SK-N-SH (cell line): ENCODE results near the gene NEK6. TPM values are rescaled to one million over a fixed set of nuclear protein-coding genes. Genes with fewer than 3 reads are reported as not detected.
A peak's percentile ranks its signal among the peaks of the same experiment; 100 is the strongest.

ENCODE experiments used
- CTCF ChIA-PET: fragments of 300-600, 350-600 bp; formaldehyde crosslinking; extraction: SDS; loops from one replicate; lab custom pipeline; 2021; lab: Yijun Ruan, JAX
- POLR2A ChIA-PET: fragments of 350-600 bp; sonication (Branson Sonifier 250); formaldehyde crosslinking; extraction: SDS; loops from one replicate; lab custom pipeline; 2020; ENCODE audit warnings: antibody characterized with exemption, inconsistent platforms; lab: Yijun Ruan, JAX
- DNase-seq: peaks from one replicate; pipeline ENCODE4 v3.0.0; 2012
- H2AFZ ChIP-seq: fragments of 200-600 bp; sonication (generic); 2 replicates; pipeline ENCODE4 v1.8.1; 2016; ENCODE audit warnings: antibody characterized with exemption, mild to moderate bottlenecking, low read depth
- H3F3A ChIP-seq: fragments of 200-600 bp; sonication (generic); replicated peaks from 2 replicates; pipeline ENCODE3; 2016; ENCODE audit warnings: antibody characterized with exemption, mild to moderate bottlenecking; ENCODE audit not compliant: insufficient read depth
- H3K27ac ChIP-seq, 2 experiments: fragments of 200-500 bp in 1 of 2; fragments of 200-600 bp in 1 of 2; sonication (Bioruptor generic) in 1 of 2; sonication (generic), shearing (Covaris generic) in 1 of 2; 2 replicates each; pipeline versions ENCODE4 v1.5.1 to v1.6.1; 2014 to 2016; ENCODE audit warnings: low read depth in 2 of 2, inconsistent platforms in 1 of 2, low read length in 1 of 2, mild to moderate bottlenecking in 1 of 2, mixed read lengths in 1 of 2
- H3K27me3 ChIP-seq: fragments of 200-600 bp; sonication (generic), shearing (Covaris generic); 2 replicates; pipeline ENCODE4 v1.6.1; 2016; ENCODE audit warnings: mixed run types; ENCODE audit not compliant: insufficient read depth
- H3K36me3 ChIP-seq, 2 experiments: fragments of 200-500 bp in 1 of 2; fragments of 200-600 bp in 1 of 2; sonication (Bioruptor generic) in 1 of 2; sonication (generic) in 1 of 2; replicated peaks in 1 of 2; 2 replicates each; pipeline versions ENCODE3 to v1.5.1; 2014 to 2016; ENCODE audit warnings: low read length in 1 of 2, mild to moderate bottlenecking in 1 of 2; ENCODE audit not compliant: insufficient read depth in 2 of 2, control insufficient read depth in 1 of 2
- H3K4me1 ChIP-seq, 2 experiments: fragments of 200-500 bp in 1 of 2; fragments of 200-600 bp in 1 of 2; sonication (Bioruptor generic) in 1 of 2; sonication (generic), shearing (Covaris generic) in 1 of 2; 2 replicates each; pipeline versions ENCODE4 v1.5.1 to v1.6.1; 2014 to 2016; ENCODE audit warnings: low read depth in 1 of 2, low read length in 1 of 2, mixed run types in 1 of 2; ENCODE audit not compliant: insufficient read depth in 2 of 2, control insufficient read depth in 1 of 2
- H3K4me2 ChIP-seq: fragments of 200-600 bp; sonication (generic), shearing (Covaris generic); 2 replicates; pipeline ENCODE4 v1.6.1; 2017; ENCODE audit warnings: mixed run types
- H3K4me3 ChIP-seq, 2 experiments: fragments of 200-500 bp in 1 of 2; fragments of 200-600 bp in 1 of 2; sonication (Bioruptor generic) in 1 of 2; sonication (generic), shearing (Covaris generic) in 1 of 2; 2 replicates each; pipeline versions ENCODE4 v1.5.1 to v1.8.1; 2014 to 2016; ENCODE audit warnings: low read depth in 2 of 2, inconsistent platforms in 1 of 2, low read length in 1 of 2, mild to moderate bottlenecking in 1 of 2, mixed read lengths in 1 of 2, moderate library complexity in 1 of 2
- H3K79me2 ChIP-seq: fragments of 200-600 bp; sonication (generic); 2 replicates; pipeline ENCODE4 v1.8.1; 2017; ENCODE audit warnings: mild to moderate bottlenecking; ENCODE audit not compliant: insufficient read depth
- H3K9ac ChIP-seq: fragments of 200-600 bp; sonication (generic); 2 replicates; pipeline ENCODE4 v1.6.1; 2017; ENCODE audit warnings: mixed run types
- H3K9me2 ChIP-seq: fragments of 200-600 bp; sonication (generic); 2 replicates; pipeline ENCODE4 v1.6.1; 2017; ENCODE audit warnings: mixed run types
- H3K9me3 ChIP-seq: fragments of 200-600 bp; sonication (generic); 2 replicates; pipeline ENCODE4 v1.6.1; 2017; ENCODE audit warnings: mixed run types, mild to moderate bottlenecking, moderate library complexity
- H4K20me1 ChIP-seq: fragments of 200-600 bp; sonication (generic); 2 replicates; pipeline ENCODE4 v1.6.1; 2017; ENCODE audit warnings: mild to moderate bottlenecking, mixed run types; ENCODE audit not compliant: insufficient read depth
- CHD2 ChIP-seq: fragments of 150-350 bp; IDR thresholded peaks from 2 replicates; pipeline ENCODE4 v1.6.1; 2018; ENCODE audit warnings: low read length; ENCODE audit not compliant: partially characterized antibody
- CTCF ChIP-seq: fragments of 200-600 bp; sonication (generic); IDR thresholded peaks from 2 replicates; pipeline ENCODE4 v1.6.1; 2017; ENCODE audit warnings: antibody characterized with exemption, mild to moderate bottlenecking, moderate library complexity
- FOXM1 ChIP-seq: IDR thresholded peaks from 2 replicates; pipeline ENCODE4 v1.4.0; 2012; ENCODE audit warnings: low read depth, mild to moderate bottlenecking
- GABPA ChIP-seq: IDR thresholded peaks from 2 replicates; pipeline ENCODE4 v1.4.0; 2012; ENCODE audit warnings: low read depth, mild to moderate bottlenecking
- MEF2A ChIP-seq: IDR thresholded peaks from 2 replicates; pipeline ENCODE4 v1.4.0; 2012; ENCODE audit warnings: low read depth, borderline replicate concordance
- RAD21 ChIP-seq: IDR thresholded peaks from 2 replicates; pipeline ENCODE4 v1.6.1; 2012; ENCODE audit warnings: mild to moderate bottlenecking, low read length
- RCOR1 ChIP-seq: fragments of 150-350 bp; IDR thresholded peaks from 2 replicates; pipeline ENCODE4 v1.6.1; 2017; ENCODE audit warnings: antibody characterized with exemption, low read length
- RFX5 ChIP-seq: IDR thresholded peaks from 2 replicates; pipeline ENCODE4 v1.6.1; 2012; ENCODE audit warnings: mild to moderate bottlenecking, improper control_type of control experiment, low read length
- RXRA ChIP-seq: IDR thresholded peaks from 2 replicates; pipeline ENCODE4 v1.4.0; 2012; ENCODE audit warnings: low read depth, mild to moderate bottlenecking, borderline replicate concordance
- SMC3 ChIP-seq: IDR thresholded peaks from 2 replicates; pipeline ENCODE4 v1.6.1; 2012; ENCODE audit warnings: low read depth, low read length, improper control_type of control experiment
- TAF1 ChIP-seq: IDR thresholded peaks from 2 replicates; pipeline ENCODE4 v1.6.1; 2012; ENCODE audit warnings: low read depth, mild to moderate bottlenecking, low read length, moderate library complexity, borderline replicate concordance
- TCF12 ChIP-seq: IDR thresholded peaks from 2 replicates; pipeline ENCODE4 v1.4.0; 2012
- USF1 ChIP-seq: IDR thresholded peaks from 2 replicates; pipeline ENCODE4 v1.4.0; 2012; ENCODE audit warnings: low read depth, borderline replicate concordance
- YY1 ChIP-seq: IDR thresholded peaks from 2 replicates; pipeline ENCODE4 v1.4.0; 2012; ENCODE audit warnings: low read depth, mild to moderate bottlenecking
- WGBS: methylation state at CpG from one replicate; pipeline ENCODE4 v1.1.6; 2017; ENCODE audit warnings: low lambda C conversion rate; 5-methylcytosine and 5-hydroxymethylcytosine counted together
- polyA plus RNA-seq, 3 experiments: library from polyadenylated mRNA; depleted of rRNA; stranded (reverse); fragments of >200 nt; gene quantifications; 2 replicates each; pipeline ENCODE4 v1.2.3, GENCODE V29; 2012
- TF ChIP-seq, protein P1 (sequence below): IDR thresholded peaks from 2 replicates; pipeline ENCODE4; 2012
- TF ChIP-seq, protein P2 (sequence below): IDR thresholded peaks from 2 replicates; pipeline ENCODE4 v1.6.1; 2012; ENCODE audit warnings: mild to moderate bottlenecking, low read depth, low read length, moderate library complexity

The NEK6 gene
- polyA plus RNA-seq, 1 of the 3 experiments (the other 2 are of a cell fraction), result 89.8 TPM

DNA sequence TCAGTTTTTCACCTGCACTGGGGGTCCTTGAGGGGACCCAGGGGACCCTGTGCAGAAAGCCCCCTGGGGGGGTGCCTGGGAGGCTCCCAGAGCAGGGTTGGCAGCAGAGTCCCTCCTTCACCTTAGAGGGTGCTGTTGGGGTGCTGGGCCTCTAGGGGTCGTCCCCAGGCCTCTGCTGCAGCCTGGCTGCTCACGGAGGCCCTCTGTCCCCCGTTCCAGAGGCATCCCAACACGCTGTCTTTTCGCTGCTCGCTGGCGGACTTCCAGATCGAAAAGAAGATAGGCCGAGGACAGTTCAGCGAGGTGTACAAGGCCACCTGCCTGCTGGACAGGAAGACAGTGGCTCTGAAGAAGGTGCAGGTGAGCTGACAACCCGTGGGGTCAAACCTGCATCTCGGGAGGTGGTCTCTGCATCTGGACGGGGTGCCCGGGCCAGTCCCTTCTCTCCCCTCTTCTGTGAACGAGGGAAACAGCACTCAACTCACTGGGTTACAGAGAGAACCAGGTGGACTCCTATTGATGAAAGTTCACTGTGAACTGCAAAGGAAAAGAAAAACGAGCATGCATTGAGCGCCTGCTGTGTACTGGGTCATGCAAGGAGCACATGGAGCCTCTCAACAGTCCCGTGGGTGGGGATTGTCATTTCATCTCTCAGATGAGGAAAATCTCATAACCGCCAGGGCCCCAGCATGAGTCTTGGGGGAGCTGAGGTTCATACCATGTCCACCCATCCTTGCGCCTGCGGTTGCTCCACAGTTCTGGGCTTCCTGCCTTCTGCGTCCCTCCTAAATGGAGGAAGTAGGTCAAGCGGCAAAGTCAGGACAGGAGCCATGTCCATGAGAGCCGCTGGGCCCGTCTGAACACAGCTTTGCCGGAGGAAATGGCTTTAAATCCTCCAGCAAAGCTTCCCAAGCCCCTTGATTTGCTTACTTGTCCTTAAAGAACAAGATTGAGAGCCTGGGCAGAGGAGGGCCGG, 54.8 kb downstream of the NEK6 start:
- Histone ChIP-seq H3K9me2 (no peaks in the 10 kb centered on the region), H3K27ac (no peak overlapping the region), H3F3A (no peaks in the 10 kb centered on the region), H4K20me1 (no peaks in the 10 kb centered on the region), H3K36me3 (peaks cover 12 to 24% of the 10 kb centered on the region in 2 experiments), H3K4me1 (peaks cover 0 to 6% of the 10 kb centered on the region in 2 experiments; a peak in 1 of 4 replicates), H3K4me3 (no peak overlapping the region), H2AFZ (no peak overlapping the region), H3K9ac (no peak overlapping the region), H3K9me3 (no peaks in the 10 kb centered on the region), H3K27me3 (no peaks in the 10 kb centered on the region)
- ChIA-PET POLR2A (no interaction called here), CTCF (interaction anchor here (0.6 to 3.4 kb wide), 4 partner anchors 7 to 82 kb away, joined by 3 to 13 read pairs (median 4); no protein-coding TSS in a partner anchor)
- TF ChIP-seq YY1, result no peak
- TF ChIP-seq CTCF, result peak; percentile 8; the same call in 1 of the 2 replicates
- TF ChIP-seq TAF1, result no peak
- no peak for TF ChIP-seq RAD21
- TF ChIP-seq TCF12, result no peak
- no peak for TF ChIP-seq CHD2
- TF ChIP-seq, protein P1, sequence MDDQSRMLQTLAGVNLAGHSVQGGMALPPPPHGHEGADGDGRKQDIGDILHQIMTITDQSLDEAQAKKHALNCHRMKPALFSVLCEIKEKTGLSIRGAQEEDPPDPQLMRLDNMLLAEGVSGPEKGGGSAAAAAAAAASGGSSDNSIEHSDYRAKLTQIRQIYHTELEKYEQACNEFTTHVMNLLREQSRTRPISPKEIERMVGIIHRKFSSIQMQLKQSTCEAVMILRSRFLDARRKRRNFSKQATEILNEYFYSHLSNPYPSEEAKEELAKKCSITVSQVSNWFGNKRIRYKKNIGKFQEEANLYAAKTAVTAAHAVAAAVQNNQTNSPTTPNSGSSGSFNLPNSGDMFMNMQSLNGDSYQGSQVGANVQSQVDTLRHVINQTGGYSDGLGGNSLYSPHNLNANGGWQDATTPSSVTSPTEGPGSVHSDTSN, result no peak
- no peak for TF ChIP-seq GABPA
- TF ChIP-seq, all 33 proteins: peak for 1
- DNase-seq, result peak; percentile 49
- 97% methylated on average over 26 of the region's 27 CpGs for WGBS
- Histone ChIP-seq H3K4me2 (no peak overlapping the region), H3K79me2 (peaks cover 54% of the 10 kb centered on the region)

DNA sequence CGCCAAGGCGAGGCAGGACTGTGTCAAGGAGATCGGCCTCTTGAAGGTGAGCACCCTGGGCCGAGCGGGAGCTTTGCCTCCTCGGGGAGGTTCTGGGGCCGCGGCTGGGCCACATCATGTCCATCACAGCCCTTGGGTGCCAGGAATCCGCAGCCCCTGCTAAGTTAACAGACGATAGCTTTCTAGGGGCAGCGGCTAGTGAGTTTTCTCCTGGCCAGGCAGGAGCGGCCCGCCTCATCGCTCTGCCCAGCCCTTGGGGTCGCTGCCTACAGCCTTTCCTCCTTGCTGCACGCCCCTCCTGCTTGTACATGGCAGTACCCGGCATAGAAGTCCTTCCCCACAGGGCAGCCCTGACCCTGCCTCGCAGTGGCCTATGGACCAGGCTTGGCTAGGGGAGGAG, 56.2 kb downstream of the NEK6 start:
- POLR2A ChIA-PET, result interaction anchor here (0.6 kb wide), 1 partner anchor 177 kb away, joined by 3 read pairs; no protein-coding TSS in a partner anchor
- CTCF ChIA-PET, result interaction anchor here (1.3 to 1.6 kb wide), 2 partner anchors 11 to 187 kb away, joined by 3 to 4 read pairs; no protein-coding TSS in a partner anchor
- H3K4me3 ChIP-seq, result no peak overlapping the region
- H3K4me1 ChIP-seq, result peaks cover 0 to 6% of the 10 kb centered on the region in 2 experiments; a peak in 1 of 4 replicates
- peaks cover under 1% of the 10 kb centered on the region for H3F3A ChIP-seq
- H3K27me3 ChIP-seq, result no peaks in the 10 kb centered on the region
- H3K9me2 ChIP-seq, result no peaks in the 10 kb centered on the region
- WGBS, result 86% methylated on average over 1 of the region's 18 CpGs
- DNase-seq, result no peak
- peaks cover 40% of the 10 kb centered on the region for H3K79me2 ChIP-seq
- H3K4me2 ChIP-seq, result no peak overlapping the region
- H3K36me3 ChIP-seq, result peaks cover 12 to 31% of the 10 kb centered on the region in 2 experiments
- no peak overlapping the region for H3K27ac ChIP-seq
- H3K9ac ChIP-seq, result no peak overlapping the region
- no peaks in the 10 kb centered on the region for H4K20me1 ChIP-seq
- H2AFZ ChIP-seq, result no peak overlapping the region
- H3K9me3 ChIP-seq, result no peaks in the 10 kb centered on the region
- TF ChIP-seq TAF1, result no peak
- TF ChIP-seq RCOR1, result no peak
- TF ChIP-seq RFX5, result no peak
- TF ChIP-seq SMC3, result no peak
- no peak for TF ChIP-seq RXRA
- no peak for TF ChIP-seq USF1
- no peak for TF ChIP-seq MEF2A
- TF ChIP-seq, protein P2, sequence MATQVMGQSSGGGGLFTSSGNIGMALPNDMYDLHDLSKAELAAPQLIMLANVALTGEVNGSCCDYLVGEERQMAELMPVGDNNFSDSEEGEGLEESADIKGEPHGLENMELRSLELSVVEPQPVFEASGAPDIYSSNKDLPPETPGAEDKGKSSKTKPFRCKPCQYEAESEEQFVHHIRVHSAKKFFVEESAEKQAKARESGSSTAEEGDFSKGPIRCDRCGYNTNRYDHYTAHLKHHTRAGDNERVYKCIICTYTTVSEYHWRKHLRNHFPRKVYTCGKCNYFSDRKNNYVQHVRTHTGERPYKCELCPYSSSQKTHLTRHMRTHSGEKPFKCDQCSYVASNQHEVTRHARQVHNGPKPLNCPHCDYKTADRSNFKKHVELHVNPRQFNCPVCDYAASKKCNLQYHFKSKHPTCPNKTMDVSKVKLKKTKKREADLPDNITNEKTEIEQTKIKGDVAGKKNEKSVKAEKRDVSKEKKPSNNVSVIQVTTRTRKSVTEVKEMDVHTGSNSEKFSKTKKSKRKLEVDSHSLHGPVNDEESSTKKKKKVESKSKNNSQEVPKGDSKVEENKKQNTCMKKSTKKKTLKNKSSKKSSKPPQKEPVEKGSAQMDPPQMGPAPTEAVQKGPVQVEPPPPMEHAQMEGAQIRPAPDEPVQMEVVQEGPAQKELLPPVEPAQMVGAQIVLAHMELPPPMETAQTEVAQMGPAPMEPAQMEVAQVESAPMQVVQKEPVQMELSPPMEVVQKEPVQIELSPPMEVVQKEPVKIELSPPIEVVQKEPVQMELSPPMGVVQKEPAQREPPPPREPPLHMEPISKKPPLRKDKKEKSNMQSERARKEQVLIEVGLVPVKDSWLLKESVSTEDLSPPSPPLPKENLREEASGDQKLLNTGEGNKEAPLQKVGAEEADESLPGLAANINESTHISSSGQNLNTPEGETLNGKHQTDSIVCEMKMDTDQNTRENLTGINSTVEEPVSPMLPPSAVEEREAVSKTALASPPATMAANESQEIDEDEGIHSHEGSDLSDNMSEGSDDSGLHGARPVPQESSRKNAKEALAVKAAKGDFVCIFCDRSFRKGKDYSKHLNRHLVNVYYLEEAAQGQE, result no peak
- TF ChIP-seq, protein P1, result no peak
- TF ChIP-seq FOXM1, result no peak
